MCF 10A (cell line): ENCODE results near the gene RCAN3. TPM values are rescaled to one million over a fixed set of nuclear protein-coding genes. Genes with fewer than 3 reads are reported as not detected.
A peak's percentile ranks its signal among the peaks of the same experiment; 100 is the strongest.

Experiments used
- BruUV-seq: library from RNA; stranded (reverse); fragments of 400-500 nt; replicated peaks from 2 replicates; lab custom pipeline; 2021; lab: Mats Ljungman, UMichigan
- CTCF ChIA-PET: fragments of 300-600 bp; sonication (Branson Sonifier 250); formaldehyde crosslinking; extraction: SDS; loops from one replicate; lab custom pipeline; 2021; ENCODE audit warnings: antibody characterized with exemption, inconsistent platforms; lab: Yijun Ruan, JAX
- POLR2A ChIA-PET: fragments of 300-600, 350-650 bp; sonication (Branson Sonifier 250); formaldehyde crosslinking; extraction: SDS; loops from one replicate; lab custom pipeline; 2020; ENCODE audit warnings: antibody characterized with exemption, inconsistent platforms; lab: Yijun Ruan, JAX
- DNase-seq: peaks from one replicate; pipeline ENCODE4 v3.0.0-alpha.2; 2018; ENCODE audit not compliant: unreplicated experiment
- H3K27ac Mint-ChIP-seq: one replicate; pipeline ENCODE4 v1.8.0; 2022; ENCODE audit warnings: mild to moderate bottlenecking, low read depth, mixed read lengths; ENCODE audit not compliant: unreplicated experiment
- H3K27me3 Mint-ChIP-seq: one replicate; pipeline ENCODE4 v1.8.0; 2022; ENCODE audit warnings: mixed read lengths; ENCODE audit not compliant: insufficient read depth, unreplicated experiment
- H3K36me3 Mint-ChIP-seq: one replicate; pipeline ENCODE4 v1.8.0; 2022; ENCODE audit warnings: mild to moderate bottlenecking, moderate library complexity, mixed read lengths; ENCODE audit not compliant: insufficient read depth, unreplicated experiment
- H3K4me1 Mint-ChIP-seq: one replicate; pipeline ENCODE4 v1.8.0; 2022; ENCODE audit warnings: mixed read lengths; ENCODE audit not compliant: insufficient read depth, unreplicated experiment
- H3K4me3 Mint-ChIP-seq: one replicate; pipeline ENCODE4 v1.8.0; 2022; ENCODE audit warnings: mild to moderate bottlenecking, moderate library complexity, mixed read lengths; ENCODE audit not compliant: unreplicated experiment
- H3K9me3 Mint-ChIP-seq: one replicate; pipeline ENCODE4 v1.8.0; 2022; ENCODE audit warnings: mixed read lengths; ENCODE audit not compliant: unreplicated experiment
- intact Hi-C: fragments of 100-400 bp; cut with micrococcal nuclease; formaldehyde crosslinking; loops from 2 replicates; pipeline ENCODE4 v1.14.1; 2022
- total RNA-seq: library from RNA; stranded (reverse); gene quantifications from 2 replicates; pipeline ENCODE4 v1.2.3, GENCODE V29; 2022
- TF ChIP-seq, protein P1 (sequence below): fragments of 200-600 bp; IDR thresholded peaks from one replicate; pipeline ENCODE4 v1.8.0; 2022; ENCODE audit warnings: antibody characterized with exemption, mild to moderate bottlenecking; ENCODE audit not compliant: unreplicated experiment

RCAN3 gene
- total RNA-seq, 1 experiment from 2014 or later = 6.1 TPM

DNA sequence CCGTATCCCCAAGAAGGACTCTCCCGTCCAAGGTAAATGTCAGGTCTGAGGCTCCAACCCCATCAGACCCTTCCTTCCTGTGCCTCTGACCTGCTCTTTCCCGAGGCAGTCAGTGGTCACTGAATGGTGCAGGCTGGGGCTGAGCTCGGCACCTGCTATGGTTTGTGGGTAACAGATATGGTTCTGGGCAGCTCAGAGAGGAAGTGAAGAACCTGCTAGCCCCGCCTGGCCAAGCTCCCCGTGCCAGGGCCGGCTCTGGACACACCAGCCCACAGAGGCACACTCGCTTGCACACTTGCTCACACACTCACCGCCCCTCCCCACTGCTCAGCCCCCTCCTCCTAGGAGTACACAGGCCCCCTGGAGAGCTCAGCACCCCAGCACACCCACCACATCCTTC lies 69.7 kb downstream of the RCAN3 start:
- Mint-ChIP-seq H3K9me3 (no peaks in the 10 kb centered on the region), H3K4me3 (no peak overlapping the region), H3K4me1 (peaks cover 7% of the 10 kb centered on the region), H3K27me3 (no peaks in the 10 kb centered on the region), H3K27ac (no peak overlapping the region), H3K36me3 (peaks cover 5% of the 10 kb centered on the region)
- DNase-seq = no peak
- no TSS peak for BruUV-seq
- intact Hi-C loops = no loop called here
- TF ChIP-seq, protein P1, sequence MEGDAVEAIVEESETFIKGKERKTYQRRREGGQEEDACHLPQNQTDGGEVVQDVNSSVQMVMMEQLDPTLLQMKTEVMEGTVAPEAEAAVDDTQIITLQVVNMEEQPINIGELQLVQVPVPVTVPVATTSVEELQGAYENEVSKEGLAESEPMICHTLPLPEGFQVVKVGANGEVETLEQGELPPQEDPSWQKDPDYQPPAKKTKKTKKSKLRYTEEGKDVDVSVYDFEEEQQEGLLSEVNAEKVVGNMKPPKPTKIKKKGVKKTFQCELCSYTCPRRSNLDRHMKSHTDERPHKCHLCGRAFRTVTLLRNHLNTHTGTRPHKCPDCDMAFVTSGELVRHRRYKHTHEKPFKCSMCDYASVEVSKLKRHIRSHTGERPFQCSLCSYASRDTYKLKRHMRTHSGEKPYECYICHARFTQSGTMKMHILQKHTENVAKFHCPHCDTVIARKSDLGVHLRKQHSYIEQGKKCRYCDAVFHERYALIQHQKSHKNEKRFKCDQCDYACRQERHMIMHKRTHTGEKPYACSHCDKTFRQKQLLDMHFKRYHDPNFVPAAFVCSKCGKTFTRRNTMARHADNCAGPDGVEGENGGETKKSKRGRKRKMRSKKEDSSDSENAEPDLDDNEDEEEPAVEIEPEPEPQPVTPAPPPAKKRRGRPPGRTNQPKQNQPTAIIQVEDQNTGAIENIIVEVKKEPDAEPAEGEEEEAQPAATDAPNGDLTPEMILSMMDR = no peak
- ChIA-PET CTCF (no interaction called here), POLR2A (interaction anchor here (1.5 kb wide), 1 partner anchor 10 kb away, joined by 3 read pairs; no protein-coding TSS in a partner anchor)

DNA sequence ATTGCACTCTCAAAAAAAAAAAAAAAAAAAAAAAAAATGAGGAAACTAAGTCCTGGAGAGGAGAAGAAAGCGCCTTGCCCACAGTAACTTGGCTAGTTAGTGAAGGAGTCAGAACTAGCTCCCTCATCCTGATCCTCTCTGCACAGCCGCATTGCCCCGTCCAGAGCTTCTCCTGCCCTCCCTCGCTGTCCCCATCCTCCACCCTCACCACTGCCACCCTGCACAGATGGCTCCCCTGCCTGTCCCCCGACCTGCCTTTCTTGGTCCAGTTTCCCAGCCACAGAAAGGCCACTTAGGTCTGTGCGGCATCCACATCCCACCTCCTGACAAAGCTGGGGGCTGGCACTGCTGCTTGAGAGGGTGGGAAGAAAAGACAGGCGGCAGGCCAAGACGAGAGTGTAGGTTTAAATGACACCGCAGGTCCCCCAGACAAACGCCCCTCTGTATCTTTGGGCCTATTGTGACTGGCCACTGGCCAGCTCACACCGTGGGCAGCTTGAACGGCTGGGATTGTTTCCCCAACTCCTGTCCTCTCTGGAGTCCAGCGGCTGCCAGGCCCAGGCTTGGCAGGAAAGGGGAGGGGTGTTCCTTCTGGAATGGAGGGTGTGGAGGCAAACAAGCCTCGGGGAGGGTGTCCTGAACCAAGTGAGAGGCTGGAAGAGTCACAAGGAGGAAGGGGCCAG lies 73.4 kb downstream of the RCAN3 start:
- peak; percentile 14 for DNase-seq
- TF ChIP-seq, protein P1 = no peak
- no TSS peak for BruUV-seq
- POLR2A ChIA-PET = no interaction called here
- Mint-ChIP-seq H3K9me3 (no peaks in the 10 kb centered on the region), H3K4me1 (peaks cover 7% of the 10 kb centered on the region), H3K36me3 (peaks cover 5% of the 10 kb centered on the region), H3K27me3 (no peaks in the 10 kb centered on the region), H3K27ac (no peak overlapping the region), H3K4me3 (no peak overlapping the region)
- CTCF ChIA-PET = no interaction called here
- intact Hi-C loops = no loop called here

DNA sequence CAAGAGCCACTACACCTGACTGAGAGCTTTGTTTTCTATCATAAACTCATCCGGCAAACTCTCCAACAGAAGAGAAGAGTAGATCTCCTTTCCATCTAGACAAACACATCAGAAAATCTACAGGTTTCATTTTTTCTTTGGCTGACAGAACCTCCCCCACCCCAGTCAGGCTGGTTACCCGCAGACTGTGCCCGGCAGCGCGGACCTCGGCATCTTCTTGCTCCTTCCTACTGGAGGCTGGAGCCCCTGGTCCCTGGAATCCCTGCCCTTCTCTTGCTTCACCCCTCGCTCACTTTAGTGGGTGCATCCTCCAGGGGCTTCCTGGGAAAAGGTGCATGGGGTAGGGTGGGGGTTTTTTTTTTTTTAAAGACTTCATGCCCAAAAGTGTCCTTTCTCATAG lies 76.2 kb downstream of the RCAN3 start:
- intact Hi-C loops = no loop called here
- no TSS peak for BruUV-seq
- H3K36me3 Mint-ChIP-seq = peaks cover 5% of the 10 kb centered on the region
- POLR2A ChIA-PET = no interaction called here
- no peak for DNase-seq
- H3K27ac Mint-ChIP-seq = peak overlapping the region; percentile 86
- TF ChIP-seq, protein P1 = no peak
- H3K4me1 Mint-ChIP-seq = peaks cover 7% of the 10 kb centered on the region
- no peaks in the 10 kb centered on the region for H3K9me3 Mint-ChIP-seq
- CTCF ChIA-PET = no interaction called here
- no peaks in the 10 kb centered on the region for H3K27me3 Mint-ChIP-seq
- H3K4me3 Mint-ChIP-seq = no peak overlapping the region

DNA sequence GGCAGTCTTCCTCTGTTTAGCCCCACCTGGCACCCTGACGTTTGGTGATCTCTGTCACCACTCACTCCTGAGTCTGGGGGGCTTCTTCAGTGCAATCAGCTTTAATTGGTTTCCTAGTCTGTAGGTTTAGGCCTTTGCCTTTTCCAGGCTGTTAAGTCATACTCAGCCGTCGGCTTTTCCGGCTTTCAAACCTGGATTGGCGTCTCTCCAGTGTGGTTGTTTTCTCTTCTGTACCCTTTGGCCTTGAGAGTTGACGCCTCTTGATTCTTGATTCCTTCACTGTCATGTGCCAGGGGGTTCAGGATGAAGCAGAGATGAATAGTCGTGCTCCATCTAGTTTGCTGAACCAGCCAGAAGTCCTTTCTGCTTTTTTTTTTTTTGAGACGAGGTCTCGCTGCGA lies 78.1 kb downstream of the RCAN3 start:
- no TSS peak for BruUV-seq

More for the DNA sequence above, 78.1 kb downstream of the RCAN3 start:
- POLR2A ChIA-PET = no interaction called here
- no peak for DNase-seq
- H3K9me3 Mint-ChIP-seq = no peaks in the 10 kb centered on the region
- peaks cover 5% of the 10 kb centered on the region for H3K36me3 Mint-ChIP-seq
- intact Hi-C loops = no loop called here
- CTCF ChIA-PET = interaction anchor here (1.5 kb wide), 1 partner anchor 11 kb away, joined by 4 read pairs; no protein-coding TSS in a partner anchor
- no peaks in the 10 kb centered on the region for H3K27me3 Mint-ChIP-seq
- TF ChIP-seq, protein P1 = no peak
- H3K27ac Mint-ChIP-seq = no peak overlapping the region
- H3K4me1 Mint-ChIP-seq = peaks cover 7% of the 10 kb centered on the region
- no peak overlapping the region for H3K4me3 Mint-ChIP-seq
